Activated CD4-positive, alpha-beta T cell treated with anti-CD3 and anti-CD28 coated beads for 36 hours (primary cell): ENCODE data around the gene IFT43. TPM values are rescaled to one million over a fixed set of nuclear protein-coding genes. Genes with fewer than 3 reads are reported as not detected.

ENCODE experiments used
- ATAC-seq: fragments of 200-7000 bp; cut with Tn5 transposase; one replicate; pipeline ENCODE4 v1.10.0; 2021; ENCODE audit warnings: mild to moderate bottlenecking, moderate library complexity
- CTCF ChIA-PET: fragments of 350-600 bp; sonication (Branson Sonifier 250); formaldehyde crosslinking; loops from one replicate; lab custom pipeline; 2021; ENCODE audit warnings: antibody characterized with exemption; lab: Charles Lee
- POLR2A ChIA-PET: fragments of 350-600 bp; sonication (Branson Sonifier 250); formaldehyde crosslinking; loops from one replicate; lab custom pipeline; 2021; ENCODE audit warnings: antibody characterized with exemption, inconsistent platforms; lab: Charles Lee
- DNase-seq: peaks from one replicate; pipeline ENCODE4 v3.0.0-alpha.2; 2020
- H3K27ac Mint-ChIP-seq: one replicate; pipeline ENCODE4 v1.8.0; 2021; ENCODE audit warnings: mixed read lengths
- H3K27me3 Mint-ChIP-seq: one replicate; pipeline ENCODE4 v1.8.0; 2021; ENCODE audit warnings: mixed read lengths
- H3K36me3 Mint-ChIP-seq: one replicate; pipeline ENCODE4 v1.8.0; 2021; ENCODE audit warnings: low read depth, mixed read lengths
- H3K4me1 Mint-ChIP-seq: one replicate; pipeline ENCODE4 v1.8.0; 2021; ENCODE audit warnings: mixed read lengths
- H3K4me3 Mint-ChIP-seq: one replicate; pipeline ENCODE4 v1.8.0; 2021; ENCODE audit warnings: mild to moderate bottlenecking, moderate library complexity, mixed read lengths
- H3K9me3 Mint-ChIP-seq: one replicate; pipeline ENCODE4 v1.8.0; 2021; ENCODE audit warnings: low read depth, mixed read lengths
- intact Hi-C, 2 experiments: fragments of 100-400 bp; cut with DNase I in 1 of 2; cut with micrococcal nuclease in 1 of 2; formaldehyde crosslinking; loops; one replicate each; pipeline versions ENCODE4 v1.14.2 to v1.15.1; 2022 to 2024; cut with DNase I, micrococcal nuclease
- total RNA-seq, 2 experiments: library from RNA; stranded (reverse); gene quantifications; one replicate each; pipeline ENCODE4 v1.2.3, GENCODE V29; 2021

Gene IFT43
- total RNA-seq, 2 experiments from 2014 or later, result 10.1 to 12.1 TPM

- intact Hi-C loops, result no loop called here
- POLR2A ChIA-PET, result no interaction called here
Measured at GRCh38 chr14:76080025-76080424, 94.5 kb downstream of the IFT43 start.

GRCh38 chr14:76080471-76080870, 94.9 kb downstream of the IFT43 start:
- Mint-ChIP-seq H3K27ac (no peak overlapping the region), H3K9me3 (no peaks in the 10 kb centered on the region), H3K36me3 (no peaks in the 10 kb centered on the region), H3K4me3 (no peak overlapping the region), H3K4me1 (no peaks in the 10 kb centered on the region), H3K27me3 (no peaks in the 10 kb centered on the region)
- POLR2A ChIA-PET, result no interaction called here
- ATAC-seq, result no peak
- CTCF ChIA-PET, result no interaction called here
- DNase-seq, result no peak
- intact Hi-C loops, result no loop called here

More at GRCh38 chr14:76080025-76080424, 94.5 kb downstream of the IFT43 start:
- no peak for DNase-seq
- Mint-ChIP-seq H3K27ac (no peak overlapping the region), H3K4me3 (no peak overlapping the region), H3K9me3 (no peaks in the 10 kb centered on the region), H3K27me3 (no peaks in the 10 kb centered on the region), H3K36me3 (no peaks in the 10 kb centered on the region), H3K4me1 (no peaks in the 10 kb centered on the region)
- no peak for ATAC-seq
- CTCF ChIA-PET, result interaction anchor here (0.6 to 1.2 kb wide), 2 partner anchors 254 to 588 kb away, joined by 3 read pairs; no protein-coding TSS in a partner anchor

DNA sequence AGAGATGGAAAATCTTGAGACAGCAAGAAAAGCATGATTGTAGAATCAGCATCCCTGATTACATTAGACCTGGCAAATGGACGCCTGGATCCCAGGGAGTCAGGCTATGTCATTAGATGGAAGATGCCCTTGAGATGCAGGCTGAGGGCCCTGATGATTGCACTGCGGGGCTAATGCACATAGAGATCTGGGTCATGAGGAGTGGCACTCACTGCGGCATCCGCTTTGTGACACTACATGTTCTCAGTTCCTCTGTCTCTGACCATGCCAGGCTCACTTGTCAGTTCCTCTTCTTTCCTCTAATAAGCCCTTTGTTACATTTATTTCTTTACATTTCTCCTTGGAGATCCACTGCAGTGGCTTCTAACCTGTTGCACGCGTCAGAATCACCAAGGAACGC, 96.1 kb downstream of the IFT43 start:
- ATAC-seq (no peak), DNase-seq (no peak)
- Mint-ChIP-seq H3K9me3 (no peaks in the 10 kb centered on the region), H3K4me3 (no peak overlapping the region), H3K27ac (no peak overlapping the region), H3K27me3 (no peaks in the 10 kb centered on the region), H3K4me1 (no peaks in the 10 kb centered on the region), H3K36me3 (no peaks in the 10 kb centered on the region)
- ChIA-PET POLR2A (no interaction called here), CTCF (no interaction called here)
- intact Hi-C loops, result no loop called here

- no peak overlapping the region for H3K27ac Mint-ChIP-seq
- DNase-seq, result no peak
- H3K4me3 Mint-ChIP-seq, result no peak overlapping the region
- ChIA-PET POLR2A (no interaction called here), CTCF (no interaction called here)
- H3K36me3 Mint-ChIP-seq, result no peaks in the 10 kb centered on the region
- H3K9me3 Mint-ChIP-seq, result no peaks in the 10 kb centered on the region
- no peaks in the 10 kb centered on the region for H3K4me1 Mint-ChIP-seq
- no peak for ATAC-seq
- intact Hi-C loops, result no loop called here
- no peaks in the 10 kb centered on the region for H3K27me3 Mint-ChIP-seq
Measured at GRCh38 chr14:76083796-76084765, 98.5 kb downstream of the IFT43 start.

GRCh38 chr14:76085358-76085757, 99.8 kb downstream of the IFT43 start:
- H3K27ac Mint-ChIP-seq, result no peak overlapping the region
- H3K9me3 Mint-ChIP-seq, result no peaks in the 10 kb centered on the region
- H3K36me3 Mint-ChIP-seq, result no peaks in the 10 kb centered on the region
- H3K27me3 Mint-ChIP-seq, result no peaks in the 10 kb centered on the region
- intact Hi-C loops, result no loop called here
- H3K4me3 Mint-ChIP-seq, result no peak overlapping the region
- H3K4me1 Mint-ChIP-seq, result no peaks in the 10 kb centered on the region
- ChIA-PET POLR2A (no interaction called here), CTCF (interaction anchor here (0.7 kb wide), 1 partner anchor 136 kb away, joined by 3 read pairs; no protein-coding TSS in a partner anchor)
- no peak for ATAC-seq
- DNase-seq, result no peak

DNA sequence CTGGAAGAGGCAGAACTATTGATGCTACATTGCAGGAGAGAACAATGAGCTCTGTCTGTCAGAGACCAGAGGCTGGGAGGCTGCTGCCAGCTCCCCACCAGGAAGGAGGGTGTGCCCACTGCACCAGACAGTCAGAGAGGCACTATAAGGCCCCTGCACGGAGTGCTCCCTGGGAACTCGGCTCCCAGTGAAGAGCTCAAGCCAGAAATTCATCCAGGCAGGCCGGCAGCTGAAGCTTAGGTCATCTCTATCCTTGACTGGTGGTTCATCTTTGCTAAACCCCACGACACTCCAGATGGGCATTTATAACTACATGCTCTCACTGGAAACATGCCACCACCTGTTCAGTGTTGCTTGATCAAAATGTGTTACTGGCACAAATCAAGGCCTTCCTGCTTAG, 101.1 kb downstream of the IFT43 start:
- DNase-seq, result no peak
- ATAC-seq, result no peak
- intact Hi-C loops, result no loop called here
- ChIA-PET POLR2A (no interaction called here), CTCF (interaction anchor here (1.0 kb wide), 1 partner anchor 36 kb away, joined by 3 read pairs; no protein-coding TSS in a partner anchor)
- Mint-ChIP-seq H3K4me1 (no peaks in the 10 kb centered on the region), H3K36me3 (no peaks in the 10 kb centered on the region), H3K27ac (no peak overlapping the region), H3K9me3 (no peaks in the 10 kb centered on the region), H3K27me3 (no peaks in the 10 kb centered on the region), H3K4me3 (no peak overlapping the region)

GRCh38 chr14:76088326-76088725, 102.8 kb downstream of the IFT43 start:
- no peaks in the 10 kb centered on the region for H3K4me1 Mint-ChIP-seq
- H3K36me3 Mint-ChIP-seq, result no peaks in the 10 kb centered on the region
- no peak overlapping the region for H3K4me3 Mint-ChIP-seq
- CTCF ChIA-PET, result no interaction called here
- H3K27ac Mint-ChIP-seq, result no peak overlapping the region
- no peak for ATAC-seq
- no peaks in the 10 kb centered on the region for H3K9me3 Mint-ChIP-seq
- POLR2A ChIA-PET, result no interaction called here
- no peak for DNase-seq
- intact Hi-C loops, result no loop called here
- no peaks in the 10 kb centered on the region for H3K27me3 Mint-ChIP-seq

GRCh38 chr14:76088771-76089571, 103.4 kb downstream of the IFT43 start:
- no peaks in the 10 kb centered on the region for H3K27me3 Mint-ChIP-seq
- DNase-seq (no peak), ATAC-seq (no peak)
- no peak overlapping the region for H3K27ac Mint-ChIP-seq
- ChIA-PET POLR2A (no interaction called here), CTCF (interaction anchor here (0.6 kb wide), 1 partner anchor 179 kb away, joined by 3 read pairs; no protein-coding TSS in a partner anchor)
- H3K36me3 Mint-ChIP-seq, result no peaks in the 10 kb centered on the region
- H3K4me3 Mint-ChIP-seq, result no peak overlapping the region
- H3K9me3 Mint-ChIP-seq, result no peaks in the 10 kb centered on the region
- intact Hi-C loops, result no loop called here
- no peaks in the 10 kb centered on the region for H3K4me1 Mint-ChIP-seq

- H3K36me3 Mint-ChIP-seq, result no peaks in the 10 kb centered on the region
- DNase-seq, result no peak
- H3K27me3 Mint-ChIP-seq, result no peaks in the 10 kb centered on the region
- H3K27ac Mint-ChIP-seq, result no peak overlapping the region
- CTCF ChIA-PET, result interaction anchor here (0.6 kb wide), 2 partner anchors 376 to 466 kb away, joined by 3 to 4 read pairs; no protein-coding TSS in a partner anchor
- ATAC-seq, result no peak
- H3K9me3 Mint-ChIP-seq, result no peaks in the 10 kb centered on the region
- POLR2A ChIA-PET, result no interaction called here
- H3K4me1 Mint-ChIP-seq, result no peaks in the 10 kb centered on the region
- no peak overlapping the region for H3K4me3 Mint-ChIP-seq
- intact Hi-C loops, result no loop called here
Measured at GRCh38 chr14:76089575-76089974, 104.0 kb downstream of the IFT43 start.

GRCh38 chr14:76090616-76091391, 105.2 kb downstream of the IFT43 start:
- ATAC-seq (no peak), DNase-seq (peak; percentile 10)
- POLR2A ChIA-PET, result no interaction called here
- no peak overlapping the region for H3K27ac Mint-ChIP-seq
- no peaks in the 10 kb centered on the region for H3K36me3 Mint-ChIP-seq
- no peaks in the 10 kb centered on the region for H3K4me1 Mint-ChIP-seq
- CTCF ChIA-PET, result interaction anchor here (0.7 kb wide), 2 partner anchors 90 to 366 kb away, joined by 3 read pairs; no protein-coding TSS in a partner anchor
- H3K4me3 Mint-ChIP-seq, result no peak overlapping the region
- intact Hi-C loops, result no loop called here
- no peaks in the 10 kb centered on the region for H3K27me3 Mint-ChIP-seq
- H3K9me3 Mint-ChIP-seq, result no peaks in the 10 kb centered on the region

GRCh38 chr14:76093077-76093476, 107.5 kb downstream of the IFT43 start:
- Mint-ChIP-seq H3K4me3 (no peak overlapping the region), H3K36me3 (no peaks in the 10 kb centered on the region), H3K4me1 (no peaks in the 10 kb centered on the region), H3K9me3 (no peaks in the 10 kb centered on the region), H3K27me3 (no peaks in the 10 kb centered on the region), H3K27ac (no peak overlapping the region)
- ChIA-PET CTCF (no interaction called here), POLR2A (no interaction called here)
- intact Hi-C loops, result no loop called here
- DNase-seq, result no peak
- no peak for ATAC-seq
